ENCODE data around the gene SNCAIP. TPM values are rescaled to one million over a fixed set of nuclear protein-coding genes. Genes with fewer than 3 reads are reported as not detected.

SNCAIP gene
- total RNA-seq: 0.21 TPM in 1 of 2 replicates, not detected in the other
- polyA plus RNA-seq (2012): 0.03 TPM

GRCh38 chr5:122311961-122312590, at the start of gene SNCAIP:
Gene SNCAIP, plus strand, starts transcription at chr5:122312237. Its CDS starts 78,898 bp downstream, at chr5:122391135.
- DNase-seq (ENCODE audit: low read depth): peak; percentile 24

DNA sequence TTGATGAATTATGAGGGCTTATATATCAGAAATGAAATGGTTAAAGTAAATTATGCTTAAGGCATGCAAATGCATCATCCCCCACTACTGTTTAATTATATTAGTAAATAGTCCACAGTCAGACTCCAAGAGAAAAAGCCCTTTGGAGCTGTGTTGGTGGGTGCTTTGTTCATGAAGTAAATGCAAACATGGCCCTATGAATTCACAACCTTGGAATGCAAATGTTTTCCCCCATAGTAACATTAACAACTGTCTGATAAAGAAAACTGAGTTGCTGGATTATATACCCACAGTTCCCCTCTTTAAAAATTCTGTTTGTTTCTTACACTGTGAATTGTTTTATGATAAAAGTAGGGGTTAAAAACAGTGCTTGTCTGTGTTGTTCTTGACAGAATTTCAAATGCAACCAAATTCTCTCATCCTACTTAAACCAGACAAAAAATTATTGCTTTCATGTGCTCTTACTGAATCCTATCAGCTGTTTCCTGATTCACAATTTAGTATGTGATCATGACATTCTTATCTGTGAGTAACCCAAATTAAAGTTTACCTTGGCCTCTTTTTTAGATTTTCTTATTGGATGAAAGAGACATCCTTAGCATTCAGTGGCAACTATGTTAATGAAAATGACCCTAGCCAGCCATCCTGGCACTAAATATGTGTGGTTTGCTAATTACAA, 48.5 kb upstream of the SNCAIP start:
- no peak for DNase-seq (ENCODE audit: low read depth)

DNA sequence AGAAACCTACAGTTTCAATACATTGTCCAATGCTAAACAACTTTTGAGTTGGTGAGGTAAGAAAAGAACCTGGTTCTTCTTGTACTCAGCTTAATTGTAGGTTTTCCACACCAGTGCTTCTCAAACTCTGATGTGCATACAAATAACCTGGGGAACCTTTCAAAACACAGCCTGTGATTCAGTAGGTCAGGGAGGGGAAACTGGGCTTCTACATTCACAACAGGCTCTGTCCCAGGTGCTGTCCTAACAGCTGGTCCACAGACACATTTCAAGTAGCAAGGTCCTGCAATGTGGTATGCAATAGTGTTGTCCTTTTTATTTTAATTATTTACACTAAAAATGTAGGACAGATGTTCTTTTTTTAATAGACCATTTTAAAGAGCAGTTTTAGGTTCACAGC, 47.4 kb upstream of the SNCAIP start:
- DNase-seq (ENCODE audit: low read depth): no peak

DNA sequence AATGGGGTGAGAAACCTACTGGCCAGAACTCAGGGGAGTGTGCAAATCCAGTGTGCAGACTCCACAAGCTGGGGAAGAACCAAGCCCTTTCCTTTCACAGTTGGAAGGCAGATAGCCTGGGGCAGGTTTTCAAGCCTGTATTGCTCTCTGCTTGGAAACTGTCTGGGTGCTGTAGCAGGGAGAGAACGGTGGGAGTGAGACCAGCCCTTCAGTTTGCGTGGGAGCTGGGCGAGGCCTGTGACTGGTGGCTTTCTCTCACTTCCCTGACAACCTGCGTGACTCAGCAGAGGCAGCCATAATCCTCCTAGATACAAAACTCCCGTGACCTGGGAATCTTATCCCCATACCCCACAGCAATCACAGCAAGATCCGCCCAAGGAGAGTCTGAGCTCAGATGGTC, 44.9 kb upstream of the SNCAIP start:
- DNase-seq (ENCODE audit: low read depth): no peak

DNA sequence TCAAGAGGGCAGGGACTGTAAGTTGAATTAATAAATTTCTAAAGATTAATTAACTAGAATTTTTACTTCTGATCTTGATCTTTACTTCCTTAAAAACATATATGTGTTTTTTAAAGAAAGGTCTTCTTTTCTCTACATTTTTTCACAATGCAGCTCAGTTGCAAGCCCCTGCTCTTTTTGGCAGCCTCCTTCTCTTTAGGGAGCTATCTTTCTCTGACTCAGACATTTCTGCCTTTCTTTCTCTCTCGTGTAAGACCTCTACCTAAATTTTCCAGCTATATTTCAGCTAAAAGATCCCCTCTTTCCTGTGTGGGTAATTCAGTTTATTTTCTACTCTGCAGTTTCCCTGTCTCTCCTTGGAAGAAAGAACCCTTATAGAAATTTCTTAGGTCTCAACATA, 38.3 kb upstream of the SNCAIP start:
- no peak for DNase-seq (ENCODE audit: low read depth)

DNA sequence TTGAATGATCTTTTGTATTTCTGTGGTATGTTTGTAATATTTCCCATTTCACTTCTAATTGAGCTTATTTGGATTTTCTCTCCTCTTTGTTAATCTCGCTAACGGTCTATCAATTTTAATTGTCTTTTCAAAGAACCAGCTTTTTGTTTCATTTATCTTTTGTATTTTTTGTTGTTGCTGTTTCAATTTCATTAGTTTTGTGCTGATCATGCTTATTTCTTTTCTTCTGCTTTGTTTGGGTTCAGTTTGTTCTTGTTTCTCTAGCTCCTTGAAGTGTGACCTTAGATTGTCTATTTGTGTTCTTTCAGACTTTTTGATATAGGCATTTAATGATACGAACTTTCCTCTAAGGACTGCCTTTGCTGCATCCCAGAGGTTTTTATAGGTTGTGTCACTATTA, 28.4 kb upstream of the SNCAIP start:
- no peak for DNase-seq (ENCODE audit: low read depth)

DNA sequence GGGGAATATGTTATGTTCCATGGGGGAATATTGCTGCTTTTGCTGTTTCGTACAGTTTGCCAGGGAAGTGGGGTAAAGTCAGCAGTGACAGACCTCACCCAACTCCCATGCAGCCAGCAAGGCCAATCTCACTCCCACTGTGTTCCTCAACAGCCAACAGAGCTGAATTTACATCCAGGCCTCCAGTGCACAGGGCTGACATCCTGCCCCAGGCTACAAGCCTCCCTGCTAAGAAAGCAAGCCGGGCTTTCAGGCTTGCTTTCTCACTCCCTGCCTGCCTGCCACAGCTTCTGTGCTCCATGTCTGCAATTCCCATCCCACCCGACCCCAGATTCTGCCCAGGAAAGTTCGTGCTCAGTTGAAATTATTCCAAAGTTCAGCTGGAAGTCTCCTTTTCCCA, 25.5 kb upstream of the SNCAIP start:
- no peak for DNase-seq (ENCODE audit: low read depth)

- no peak for DNase-seq (ENCODE audit: low read depth)
Observed at GRCh38 chr5:122287101-122287500, 24.9 kb upstream of the SNCAIP start.

GRCh38 chr5:122291000-122291901, 20.8 kb upstream of the SNCAIP start:
- no peak for DNase-seq (ENCODE audit: low read depth)

DNA sequence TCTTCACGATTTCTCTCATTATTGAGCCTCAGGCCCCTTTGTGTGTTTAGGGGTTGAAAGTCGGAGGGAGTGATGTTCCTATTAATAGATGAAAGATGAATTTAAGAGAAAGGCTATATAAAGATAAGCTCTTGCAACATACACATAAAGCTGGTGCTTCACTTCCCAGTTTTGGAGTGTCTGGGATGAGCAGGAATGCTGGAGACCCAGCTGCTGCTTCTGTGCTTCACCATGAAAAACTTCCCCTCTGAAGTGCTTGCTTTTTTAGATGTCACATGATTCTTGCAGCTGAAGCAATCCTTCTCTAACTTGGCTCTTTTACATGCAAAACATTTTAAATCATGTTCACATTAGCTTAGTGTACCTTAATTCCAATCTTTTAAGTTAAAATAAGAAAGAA, 19.7 kb upstream of the SNCAIP start:
- DNase-seq (ENCODE audit: low read depth): no peak

DNA sequence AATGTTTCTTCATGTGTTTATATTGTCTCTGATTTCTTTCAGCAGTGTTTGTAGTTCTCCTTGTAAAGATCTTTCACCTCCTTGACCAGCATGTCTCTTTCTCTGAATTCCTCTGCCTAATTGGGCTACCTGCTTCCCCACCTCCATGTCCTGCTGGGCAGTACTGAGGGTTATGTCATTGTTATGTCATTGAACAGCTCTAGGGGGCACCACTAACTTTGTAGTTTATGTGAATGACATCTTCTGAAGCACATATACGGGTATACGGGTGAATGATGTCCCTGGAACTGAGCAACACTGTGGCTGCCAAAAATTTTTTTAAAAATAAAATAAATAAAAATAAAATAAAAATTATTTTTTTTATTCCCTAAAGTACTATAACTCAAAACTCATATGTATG, 16.9 kb upstream of the SNCAIP start:
- DNase-seq (ENCODE audit: low read depth): no peak

- no peak for DNase-seq (ENCODE audit: low read depth)
Observed at GRCh38 chr5:122296871-122297270, 15.2 kb upstream of the SNCAIP start.

GRCh38 chr5:122297587-122298298, 14.3 kb upstream of the SNCAIP start:
- no peak for DNase-seq (ENCODE audit: low read depth)

DNA sequence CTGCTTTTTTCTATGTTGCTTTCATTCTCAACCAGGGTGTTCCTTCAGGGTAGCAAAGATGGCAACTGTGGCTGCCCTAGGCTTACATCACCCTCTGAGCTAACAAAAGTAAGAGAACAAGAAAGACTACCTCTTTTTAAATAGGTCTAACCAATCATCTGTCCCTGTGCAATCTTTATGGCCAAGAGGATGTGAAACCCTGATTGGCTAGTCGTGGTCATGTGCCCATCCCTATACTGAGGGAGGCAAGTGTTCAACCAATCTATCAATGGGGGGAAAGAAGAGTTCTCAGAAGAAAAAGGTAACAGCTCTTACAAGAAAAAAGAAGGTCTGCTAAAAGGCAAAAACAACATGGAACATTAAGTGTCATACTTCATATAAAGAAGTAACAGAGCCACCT, 11.7 kb upstream of the SNCAIP start:
- DNase-seq (ENCODE audit: low read depth): no peak

- DNase-seq (ENCODE audit: low read depth): no peak
Observed at GRCh38 chr5:122301016-122301415, 11.0 kb upstream of the SNCAIP start.

DNA sequence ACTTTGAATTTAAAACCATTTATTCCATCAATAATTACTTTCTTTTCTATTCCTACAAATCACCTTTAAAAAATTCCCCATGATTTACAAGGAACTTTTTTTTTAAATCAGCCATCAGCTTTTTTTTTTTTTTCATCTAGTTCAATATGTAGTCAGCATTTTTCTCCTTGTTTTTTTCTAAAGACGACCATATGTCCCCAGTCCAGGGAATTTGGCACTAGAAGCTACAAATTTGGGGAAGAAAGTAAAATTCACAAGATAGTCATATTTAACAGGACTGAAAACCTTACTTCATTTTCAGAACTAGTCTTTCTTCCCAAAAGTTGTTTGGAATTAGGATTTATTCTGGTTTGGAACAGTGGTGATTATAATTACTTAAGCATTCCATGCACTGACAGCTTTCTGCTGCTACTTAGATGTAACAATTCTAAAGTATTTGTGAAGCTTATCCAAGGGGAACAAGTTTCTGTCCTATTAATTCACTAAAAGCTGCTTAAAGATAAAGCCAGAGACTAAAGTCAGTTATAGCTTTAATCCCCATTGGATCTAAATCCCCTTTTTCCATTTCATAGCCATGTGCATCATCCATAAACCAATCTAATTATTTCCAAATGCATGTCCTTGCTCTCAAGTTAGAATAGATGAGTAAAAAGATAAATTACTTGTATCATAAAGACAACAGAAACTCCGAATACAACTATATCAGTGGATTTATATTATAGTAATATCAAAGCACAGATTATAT, 7.4 kb upstream of the SNCAIP start:
- DNase-seq (ENCODE audit: low read depth): no peak

- no peak for DNase-seq (ENCODE audit: low read depth)
Observed at GRCh38 chr5:122306461-122306860, 5.6 kb upstream of the SNCAIP start.

GRCh38 chr5:122310889-122311288, 1.1 kb upstream of the SNCAIP start:
- no peak for DNase-seq (ENCODE audit: low read depth)

GRCh38 chr5:122311497-122311960, 508 bp upstream of the SNCAIP start:
- no peak for DNase-seq (ENCODE audit: low read depth)

DNA sequence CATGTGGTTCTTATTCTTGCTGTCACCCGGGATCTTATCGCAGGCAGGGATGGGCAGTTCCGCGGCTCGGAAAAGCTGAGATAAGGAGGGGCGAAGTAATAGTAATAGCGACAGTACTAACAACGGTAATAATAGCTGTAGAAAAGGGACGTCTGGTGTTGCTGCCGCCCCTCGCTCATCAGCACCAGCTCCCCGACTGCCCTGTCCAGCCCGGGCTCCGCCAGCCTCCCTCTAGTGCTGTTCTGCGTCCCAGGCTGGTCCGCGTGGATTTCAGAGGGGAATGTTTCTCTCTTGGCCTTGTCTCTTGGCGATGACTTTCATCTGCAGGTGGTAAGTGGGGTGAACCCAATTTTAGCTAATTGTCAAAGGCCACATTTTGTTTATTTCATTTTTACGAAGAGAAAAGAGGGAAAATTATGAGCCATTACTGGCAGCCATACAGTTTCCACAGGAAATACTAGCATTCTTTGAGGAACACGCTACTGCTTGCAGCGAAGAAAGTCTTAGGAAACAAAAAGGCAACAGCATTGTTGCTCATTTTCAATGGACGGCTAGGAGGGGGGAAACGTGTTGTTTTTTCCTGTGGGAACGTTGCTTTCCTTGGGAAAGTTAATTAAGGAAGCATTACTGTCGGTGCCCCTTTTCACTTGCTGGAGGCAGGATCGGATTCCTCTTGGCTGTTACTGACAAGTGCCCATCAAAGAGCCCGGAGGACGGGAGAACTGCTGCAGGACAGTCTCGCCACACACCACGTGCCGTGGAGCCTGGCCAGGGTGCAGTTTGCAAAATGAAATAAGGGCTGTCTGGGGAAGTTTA, 762 bp downstream of the SNCAIP start:
- peak; percentile 12 for DNase-seq (ENCODE audit: low read depth)

Data from myocyte (in vitro differentiated cells).